Hepatocyte (in vitro differentiated cells): ENCODE data around the gene RAF1.

Experiments used
- CTCF ChIP-seq: fragments of 200-600 bp; sonication (generic); IDR thresholded peaks from 2 replicates; pipeline ENCODE4 v1.5.1; 2016; ENCODE audit warnings: antibody characterized with exemption, mild to moderate bottlenecking; ENCODE audit not compliant: poor library complexity
- EZH2 ChIP-seq: fragments of 200-600 bp; sonication (generic); IDR thresholded peaks from 2 replicates; pipeline ENCODE4 v1.6.1; 2016; ENCODE audit warnings: antibody characterized with exemption, mild to moderate bottlenecking, borderline replicate concordance
- EZH2phosphoT487 ChIP-seq: fragments of 200-600 bp; sonication (generic); IDR thresholded peaks from one replicate; pipeline ENCODE4 v1.6.1; 2018; ENCODE audit warnings: antibody characterized with exemption, mild to moderate bottlenecking, low read depth, moderate library complexity; ENCODE audit not compliant: unreplicated experiment, severe bottlenecking

GRCh38 chr3:12556314-12556689, 107.6 kb downstream of the RAF1 start:
- TF ChIP-seq EZH2 (no peak), CTCF (no peak), EZH2phosphoT487 (no peak)
